HL-60 (cell line): ENCODE measurements around the gene ELMO1.

Source experiments
- DNase-seq, 2 experiments: peaks; one replicate each; pipeline ENCODE4 v3.0.0-alpha.2; 2010 to 2020; ENCODE audit warnings: low read depth in 1 of 2, low spot score in 1 of 2
- H3K27ac ChIP-seq: fragments of 250-450 bp; sonication (Bioruptor Pico); replicated peaks from 2 replicates; pipeline ENCODE4 v1.5.1; 2020; ENCODE audit warnings: mild to moderate bottlenecking, moderate library complexity
- H3K27me3 ChIP-seq: fragments of 250-450 bp; sonication (Bioruptor Pico); 2 replicates; pipeline ENCODE4 v1.5.1; 2021; ENCODE audit warnings: mild to moderate bottlenecking, moderate library complexity; ENCODE audit not compliant: insufficient read depth, poor library complexity, severe bottlenecking
- H3K4me3 ChIP-seq: replicated peaks from 2 replicates; pipeline ENCODE4 v1.5.1; 2011; ENCODE audit warnings: mild to moderate bottlenecking, control low read depth, low read length; ENCODE audit not compliant: insufficient read depth
- CTCF ChIP-seq: IDR thresholded peaks from one replicate; pipeline ENCODE4 v1.5.1; 2011; ENCODE audit warnings: low read length, control low read depth, inconsistent platforms; ENCODE audit not compliant: insufficient read depth
- GABPA ChIP-seq: IDR thresholded peaks from 2 replicates; pipeline ENCODE4 v1.6.1; 2012; ENCODE audit warnings: low read depth
- POLR2AphosphoS5 ChIP-seq: IDR thresholded peaks from 2 replicates; pipeline ENCODE4 v1.6.1; 2012; ENCODE audit warnings: low read depth
- REST ChIP-seq: IDR thresholded peaks from 2 replicates; pipeline ENCODE4 v1.6.1; 2012; ENCODE audit warnings: low read depth; ENCODE audit not compliant: insufficient replicate concordance
- SPI1 ChIP-seq: IDR thresholded peaks from 2 replicates; pipeline ENCODE4 v1.6.1; 2012; ENCODE audit warnings: low read depth, mild to moderate bottlenecking, borderline replicate concordance

Gene ELMO1

DNA sequence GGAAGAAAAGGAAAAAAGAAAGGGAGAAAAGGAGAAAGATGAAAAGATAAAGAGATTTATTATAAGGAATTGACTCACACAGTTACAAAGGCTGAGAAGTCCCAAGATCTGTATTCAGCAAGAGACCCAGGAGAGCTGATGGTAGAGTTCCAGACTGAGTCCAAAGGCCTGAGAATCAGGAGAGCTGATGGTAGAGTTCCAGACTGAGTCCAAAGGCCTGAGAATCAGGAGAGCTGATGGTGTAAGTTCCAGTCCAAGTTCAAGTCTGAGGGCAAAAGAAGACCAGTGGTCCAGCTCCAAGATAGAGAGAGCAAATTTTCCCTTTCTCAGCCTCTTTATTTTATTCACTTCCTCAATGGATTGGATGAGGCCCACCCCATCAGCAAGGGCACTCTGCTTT lies 627.0 kb downstream of the ELMO1 start:
- H3K27ac ChIP-seq = no peak overlapping the region
- no peak for DNase-seq
- H3K4me3 ChIP-seq = no peak overlapping the region
- H3K27me3 ChIP-seq = no peaks in the 10 kb centered on the region
- TF ChIP-seq GABPA (no peak), CTCF (no peak), POLR2AphosphoS5 (no peak), SPI1 (no peak), REST (no peak)

GRCh38 chr7:36820527-36821170 lies 628.0 kb downstream of the ELMO1 start:
- TF ChIP-seq CTCF (no peak), GABPA (no peak), REST (no peak), SPI1 (no peak), POLR2AphosphoS5 (no peak)
- no peak overlapping the region for H3K4me3 ChIP-seq
- H3K27ac ChIP-seq = no peak overlapping the region
- H3K27me3 ChIP-seq = no peaks in the 10 kb centered on the region
- DNase-seq = no peak

DNA sequence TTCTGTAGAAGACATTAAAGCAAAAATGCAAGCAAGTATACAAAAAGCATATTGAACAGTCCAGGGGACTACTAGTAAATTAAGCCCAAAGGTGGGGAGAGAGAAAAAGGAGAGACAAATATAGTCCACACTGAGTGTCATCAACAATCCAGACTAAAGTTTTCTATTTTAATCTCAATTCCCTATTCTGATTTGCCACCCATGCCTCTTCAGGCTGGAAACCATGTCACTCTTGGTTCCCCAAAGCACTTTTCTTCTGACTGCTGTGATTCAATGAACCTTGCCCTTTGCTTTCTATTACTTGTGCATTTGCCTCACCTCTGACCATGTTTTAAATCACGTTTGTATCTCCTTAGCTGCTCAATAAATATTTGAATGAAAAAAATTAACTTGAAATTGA lies 629.0 kb downstream of the ELMO1 start:
- H3K27me3 ChIP-seq = no peaks in the 10 kb centered on the region
- no peak for DNase-seq
- TF ChIP-seq SPI1 = no peak
- no peak for TF ChIP-seq REST
- H3K4me3 ChIP-seq = no peak overlapping the region
- no peak overlapping the region for H3K27ac ChIP-seq

DNA sequence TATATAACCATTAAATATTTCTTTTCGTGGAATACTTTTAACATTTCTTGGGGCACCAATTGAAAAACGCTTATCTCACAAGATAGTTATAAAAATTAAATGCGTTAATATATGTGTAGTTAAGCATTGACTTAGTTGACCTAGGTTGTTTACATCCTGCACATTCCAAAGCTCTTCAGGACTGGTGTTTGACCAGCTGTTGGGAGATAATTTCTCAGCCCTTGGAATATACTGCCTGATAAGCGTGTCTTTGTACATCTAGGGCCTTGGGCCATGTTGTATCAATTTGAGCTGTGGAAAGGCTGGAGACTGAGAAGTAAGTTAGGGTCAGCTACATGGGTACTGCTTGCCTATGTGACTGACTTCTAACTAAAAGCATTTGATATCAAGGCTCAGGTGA lies 634.4 kb downstream of the ELMO1 start:
- Histone ChIP-seq H3K27me3 (no peaks in the 10 kb centered on the region), H3K27ac (no peak overlapping the region), H3K4me3 (no peak overlapping the region)
- DNase-seq = no peak
- TF ChIP-seq SPI1 = no peak
- TF ChIP-seq GABPA = no peak
- no peak for TF ChIP-seq REST
- no peak for TF ChIP-seq CTCF
- TF ChIP-seq POLR2AphosphoS5 = no peak
